HG03432 (cell line): Measurements from ENCODE around the gene HS1BP3.

Source experiments
- ATAC-seq: cut with Tn5 transposase; IDR thresholded peaks from one replicate; pipeline ENCODE4 v1.9.1; 2021; ENCODE audit warnings: mild to moderate bottlenecking, moderate library complexity; ENCODE audit not compliant: unreplicated experiment

Gene HS1BP3

GRCh38 chr2:20675701-20676352, 24.9 kb upstream of the HS1BP3 start:
- peak; percentile 65 for ATAC-seq

- no peak for ATAC-seq
Measured at GRCh38 chr2:20674974-20675679, 24.2 kb upstream of the HS1BP3 start.

- no peak for ATAC-seq
Measured at GRCh38 chr2:20674309-20674965, 23.5 kb upstream of the HS1BP3 start.

GRCh38 chr2:20673686-20674308, 22.9 kb upstream of the HS1BP3 start:
- ATAC-seq = no peak

DNA sequence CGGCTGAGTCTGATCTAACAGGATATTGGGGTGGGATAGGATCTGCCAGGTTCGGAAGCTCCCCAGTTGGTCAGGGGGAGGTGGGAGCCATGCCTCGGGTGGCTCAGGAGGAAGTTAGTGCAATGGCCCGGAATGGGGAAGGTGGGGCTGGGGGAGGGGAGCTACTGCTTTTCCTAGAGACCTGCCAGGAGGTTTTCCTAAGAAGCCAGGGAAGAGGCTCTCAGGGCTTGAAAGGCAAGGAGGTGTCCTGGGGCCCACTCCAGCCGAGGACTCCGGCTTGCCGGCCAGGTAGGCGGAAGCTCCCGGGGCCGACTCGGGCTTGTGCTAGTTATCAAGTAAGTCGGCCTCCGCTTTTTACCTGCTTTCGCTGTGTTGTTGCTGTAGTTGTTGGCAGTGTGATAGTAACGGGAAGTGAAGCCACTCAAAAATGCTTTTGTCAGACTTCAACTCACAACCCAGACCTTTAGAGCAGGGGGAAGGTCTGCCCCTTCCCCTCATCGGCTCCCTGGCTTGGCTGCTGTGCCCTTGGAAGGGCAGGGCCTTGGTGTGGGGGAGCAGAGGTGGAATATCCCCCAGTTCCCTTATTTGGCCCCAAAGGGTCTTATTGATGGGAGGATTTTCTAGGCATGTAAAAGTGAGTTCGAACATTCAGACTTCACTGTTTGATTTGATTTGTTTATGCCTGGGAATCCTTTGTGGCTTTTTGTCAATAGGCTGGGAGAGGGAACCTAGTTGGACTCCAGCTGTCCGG, 21.5 kb upstream of the HS1BP3 start:
- no peak for ATAC-seq

DNA sequence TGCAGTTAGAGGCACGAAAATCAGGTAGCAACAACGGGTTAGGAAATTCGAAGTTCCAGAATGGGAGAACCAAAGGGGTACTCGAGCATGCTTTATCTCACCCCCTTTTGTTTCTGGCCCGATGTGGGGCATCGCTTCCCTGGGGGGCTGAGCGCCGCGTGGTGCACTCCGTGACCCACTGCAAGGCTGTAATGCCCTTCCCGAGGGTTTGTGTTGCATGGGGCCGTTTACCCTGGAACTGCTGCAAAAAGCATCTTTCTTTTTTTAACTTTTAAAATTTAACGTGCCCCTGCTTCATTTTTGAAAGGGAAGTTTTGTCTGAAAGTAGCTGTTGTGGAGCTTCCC, 20.8 kb upstream of the HS1BP3 start:
- no peak for ATAC-seq

DNA sequence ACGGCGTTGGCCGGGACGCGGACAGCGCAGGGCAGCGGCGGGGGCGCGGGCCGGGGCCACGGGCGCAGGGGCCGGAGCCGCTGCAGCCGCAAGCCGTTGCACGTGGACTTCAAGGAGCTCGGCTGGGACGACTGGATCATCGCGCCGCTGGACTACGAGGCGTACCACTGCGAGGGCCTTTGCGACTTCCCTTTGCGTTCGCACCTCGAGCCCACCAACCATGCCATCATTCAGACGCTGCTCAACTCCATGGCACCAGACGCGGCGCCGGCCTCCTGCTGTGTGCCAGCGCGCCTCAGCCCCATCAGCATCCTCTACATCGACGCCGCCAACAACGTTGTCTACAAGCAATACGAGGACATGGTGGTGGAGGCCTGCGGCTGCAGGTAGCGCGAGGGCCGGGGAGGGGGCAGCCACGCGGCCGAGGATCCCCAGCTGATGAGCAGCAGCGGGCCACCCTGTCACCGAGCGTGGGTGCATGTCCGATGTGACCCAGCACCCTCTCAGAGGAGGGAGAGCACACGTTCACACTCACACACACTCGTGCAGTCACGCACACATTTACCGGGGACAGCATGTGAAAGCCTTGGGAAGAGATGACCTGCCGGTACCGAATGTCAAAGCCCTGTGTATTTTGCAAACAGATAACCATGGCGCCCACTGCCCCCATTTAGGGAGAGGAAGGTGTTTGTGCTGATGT, 20.3 kb upstream of the HS1BP3 start:
- ATAC-seq = no peak

- ATAC-seq = no peak
Measured at GRCh38 chr2:20670315-20671035, 19.6 kb upstream of the HS1BP3 start.

- ATAC-seq = no peak
Measured at GRCh38 chr2:20669562-20670314, 18.8 kb upstream of the HS1BP3 start.

- no peak for ATAC-seq
Measured at GRCh38 chr2:20668871-20669475, 18.1 kb upstream of the HS1BP3 start.

GRCh38 chr2:20668451-20668850, 17.6 kb upstream of the HS1BP3 start:
- ATAC-seq = no peak

DNA sequence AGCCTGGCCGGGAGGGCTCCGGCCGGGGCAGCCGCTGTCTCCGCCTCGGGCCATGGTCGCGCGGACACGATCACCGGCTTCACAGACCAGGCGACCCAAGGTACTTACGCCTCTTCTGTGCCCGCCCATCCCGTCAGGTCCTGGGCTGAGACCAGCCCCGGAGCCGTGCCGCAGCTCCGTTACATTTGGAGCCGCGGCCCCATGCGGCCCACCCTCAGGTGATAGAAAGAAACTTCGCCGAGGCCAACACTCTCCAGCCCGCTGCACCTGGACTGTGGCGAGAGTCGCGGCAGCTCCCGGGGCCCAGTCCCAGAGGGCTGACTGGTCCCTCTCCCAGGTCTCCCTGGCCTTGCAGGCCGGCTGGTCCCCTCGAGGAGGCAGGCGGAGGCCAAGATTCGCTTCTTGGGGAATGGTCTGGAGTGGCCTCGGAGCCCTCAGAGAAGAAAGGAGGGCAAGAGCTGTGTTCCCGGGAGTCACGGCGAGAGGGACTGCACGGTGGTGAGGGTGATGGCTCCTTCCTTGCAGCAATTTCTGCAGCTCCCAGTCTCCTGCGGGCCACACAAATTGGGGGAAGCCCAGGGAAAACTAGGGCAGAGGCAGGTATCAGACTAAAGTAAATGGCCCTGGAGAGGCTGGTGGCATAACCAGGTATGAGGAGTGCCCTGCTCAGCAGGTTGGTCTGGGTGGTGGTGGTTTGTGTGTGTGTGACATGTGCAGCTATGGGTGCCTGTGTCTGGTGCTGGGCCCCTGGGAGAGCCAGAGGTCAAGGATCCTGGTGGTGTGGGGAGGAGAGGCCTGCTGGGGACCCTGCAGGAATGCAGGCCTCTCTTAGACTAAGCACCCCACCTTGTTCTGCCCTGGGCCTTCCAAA, 16.9 kb upstream of the HS1BP3 start:
- peak; percentile 11 for ATAC-seq

DNA sequence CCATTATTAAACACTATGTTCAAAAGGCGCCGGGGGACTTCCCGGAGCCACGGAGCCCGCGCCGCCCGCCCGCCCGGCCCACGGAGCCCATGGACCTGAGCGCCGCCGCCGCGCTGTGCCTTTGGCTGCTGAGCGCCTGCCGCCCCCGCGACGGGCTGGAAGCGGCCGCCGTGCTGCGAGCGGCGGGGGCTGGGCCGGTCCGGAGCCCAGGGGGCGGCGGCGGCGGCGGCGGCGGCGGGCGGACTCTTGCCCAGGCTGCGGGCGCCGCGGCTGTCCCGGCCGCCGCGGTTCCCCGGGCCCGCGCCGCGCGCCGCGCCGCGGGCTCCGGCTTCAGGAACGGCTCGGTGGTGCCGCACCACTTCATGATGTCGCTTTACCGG, 16.2 kb upstream of the HS1BP3 start:
- ATAC-seq = peak; percentile 20

- ATAC-seq = peak; percentile 32
Measured at GRCh38 chr2:20666304-20667150, 15.6 kb upstream of the HS1BP3 start, which contains the start of gene GDF7. TSS of gene GDF7 (plus strand) at chr2:20667144. CDS start at chr2:20667240, 96 bp downstream.

DNA sequence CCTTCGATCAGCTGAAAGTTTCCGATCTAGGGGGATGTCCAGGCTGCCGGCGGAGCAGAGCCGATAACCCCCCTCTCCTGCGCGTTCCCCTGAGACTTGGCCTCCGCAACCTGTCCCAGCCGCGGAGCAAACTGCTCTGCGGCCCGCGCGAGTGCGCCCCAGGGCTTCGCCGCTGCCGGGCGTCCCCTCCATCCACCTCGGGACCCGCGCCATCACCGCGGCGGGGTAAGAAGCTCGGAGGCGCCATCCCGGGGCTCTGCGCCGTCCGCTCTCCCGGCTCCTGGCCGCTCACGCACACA, 15.1 kb upstream of the HS1BP3 start:
- ATAC-seq = peak; percentile 11

DNA sequence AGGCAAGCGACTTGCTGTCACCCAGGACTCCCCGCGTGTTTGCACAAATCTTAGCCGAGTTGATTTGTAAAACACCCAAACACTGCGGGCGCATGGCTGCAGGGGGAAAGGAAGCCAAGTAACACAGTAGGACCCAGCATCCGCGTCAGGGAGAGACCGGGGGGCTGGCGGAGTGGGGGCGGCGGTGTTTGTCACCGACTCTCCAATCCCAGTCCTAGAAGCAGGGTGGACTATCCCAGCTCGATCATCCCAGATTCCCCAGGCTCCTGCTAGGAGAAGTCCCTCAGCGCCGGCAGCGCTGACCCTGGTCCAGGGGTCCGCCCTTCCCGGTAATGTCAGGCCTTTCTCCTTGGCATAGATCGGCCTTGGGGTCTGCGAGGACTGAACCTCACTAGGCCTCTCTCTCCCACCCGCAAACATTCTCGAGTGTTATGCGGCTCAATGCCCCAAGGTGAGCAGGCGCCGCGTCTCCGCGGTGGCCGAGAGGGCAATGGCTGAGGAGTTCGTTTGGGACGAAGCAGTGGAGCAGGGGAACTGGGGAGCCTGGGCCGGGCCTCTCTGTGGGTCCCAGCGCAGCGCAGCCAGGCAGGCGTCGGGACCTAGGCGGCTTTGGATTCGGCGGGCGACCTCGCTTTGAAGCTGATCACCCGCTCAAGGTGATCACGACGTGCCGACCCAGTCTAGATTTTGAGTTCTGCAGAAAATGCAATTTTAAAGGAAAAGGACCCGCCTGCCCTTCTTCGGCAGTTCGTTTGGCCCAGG, 14.5 kb upstream of the HS1BP3 start:
- no peak for ATAC-seq
